Measurements from ENCODE around the gene TRABD2B. TPM values are rescaled to one million over a fixed set of nuclear protein-coding genes. Genes with fewer than 3 reads are reported as not detected.

TRABD2B gene
- total and polyA plus RNA-seq, 8 donors, result 1.6 to 3.8 (median 3.0) TPM

DNA sequence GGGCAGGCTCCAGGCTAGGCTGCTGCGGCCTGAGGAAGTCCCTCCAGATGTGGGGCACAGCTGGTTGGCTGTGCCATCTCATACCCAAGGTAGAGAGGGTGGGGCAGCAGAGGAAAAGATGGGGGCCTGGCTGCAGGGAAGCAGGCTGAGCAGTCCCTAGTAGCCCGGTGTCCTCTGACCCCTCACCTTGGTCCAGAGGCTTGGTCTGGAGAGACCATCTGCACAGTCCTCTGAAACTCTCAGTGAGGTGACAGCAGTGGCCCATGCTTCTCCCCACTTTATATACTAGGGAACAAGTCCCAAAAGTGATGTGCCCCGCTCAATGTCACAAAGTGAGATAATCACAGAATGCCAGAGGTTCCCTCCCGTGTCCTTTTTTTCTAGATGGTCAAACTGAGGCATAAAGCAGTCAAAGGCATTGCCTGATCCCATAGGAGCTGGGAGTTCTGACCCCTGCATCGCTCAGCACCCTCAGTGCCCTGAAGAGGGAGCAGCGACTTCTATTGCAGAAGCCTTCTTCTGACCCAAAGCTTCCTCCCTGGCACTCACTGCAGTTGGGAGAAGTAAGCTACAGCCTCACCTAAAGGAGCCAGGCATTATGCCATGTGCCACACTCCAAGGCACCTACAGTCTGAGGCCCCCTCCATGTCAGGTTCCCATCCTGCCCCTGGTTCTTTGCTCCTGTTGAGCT is 45.5 kb downstream of the TRABD2B start:
- intact Hi-C loops (cut with DNase I), result no loop called here
- 75 to 81% methylated on average over 6 of the region's 6 CpGs for WGBS, 2 donors
- ATAC-seq, result no peak
- H3K27ac ChIP-seq, result no peak overlapping the region
- DNase-seq, result no peak
- H3K9me3 ChIP-seq, result no peaks in the 10 kb centered on the region
- FAIRE-seq, result no peak
- H3K27me3 ChIP-seq, result no peaks in the 10 kb centered on the region
- peaks cover 0 to 4% (median 0%) of the 10 kb centered on the region in 3 donors for H3K4me1 ChIP-seq
- H3K36me3 ChIP-seq, result no peaks in the 10 kb centered on the region
- no peak overlapping the region for H3K4me3 ChIP-seq
- TF ChIP-seq CTCF (IDR thresholded peaks at IDR 0.05), result no peak

DNA sequence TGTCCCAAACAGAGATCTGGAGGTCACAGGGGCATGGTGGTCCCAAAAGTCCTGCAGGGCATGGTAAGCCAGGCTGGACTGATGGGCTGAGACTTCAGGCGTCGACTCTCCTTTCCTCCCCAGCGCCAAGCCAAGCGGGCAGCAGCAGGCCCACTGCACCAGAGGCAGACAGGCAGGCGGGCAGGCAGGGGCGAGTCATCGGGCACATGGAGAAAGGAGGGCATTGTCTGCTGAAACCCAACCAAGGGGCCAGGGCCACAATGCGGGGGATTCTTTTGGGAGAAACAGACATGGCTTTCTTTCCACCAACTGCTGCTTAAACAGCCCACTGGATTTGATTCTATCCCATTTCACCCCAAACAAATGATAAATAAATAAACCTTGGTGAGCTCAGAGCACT is 46.2 kb downstream of the TRABD2B start:
- Histone ChIP-seq H3K27ac (no peak overlapping the region), H3K36me3 (no peaks in the 10 kb centered on the region), H3K4me1 (peaks cover 0 to 4% (median 0%) of the 10 kb centered on the region in 3 donors), H3K4me3 (no peak overlapping the region), H3K9me3 (no peaks in the 10 kb centered on the region), H3K27me3 (no peaks in the 10 kb centered on the region)
- no peak for ATAC-seq
- TF ChIP-seq CTCF (IDR thresholded peaks at IDR 0.05), result no peak
- FAIRE-seq, result no peak
- no peak for DNase-seq
- 94 to 95% methylated on average over 8 of the region's 8 CpGs for WGBS, 2 donors
- intact Hi-C loops (cut with DNase I), result no loop called here

- TF ChIP-seq CTCF (IDR thresholded peaks at IDR 0.05), result no peak
- WGBS, 2 donors, result 87 to 90% methylated on average over 3 of the region's 3 CpGs
- Histone ChIP-seq H3K36me3 (no peaks in the 10 kb centered on the region), H3K4me3 (no peak overlapping the region), H3K27ac (no peak overlapping the region), H3K9me3 (no peaks in the 10 kb centered on the region), H3K27me3 (no peaks in the 10 kb centered on the region), H3K4me1 (peaks cover 0 to 4% (median 0%) of the 10 kb centered on the region in 3 donors)
- FAIRE-seq (no peak), ATAC-seq (no peak), DNase-seq (no peak)
- intact Hi-C loops (cut with DNase I), result no loop called here
These were observed 46.7 kb downstream of the TRABD2B start for GRCh38 chr1:47950471-47950870.

GRCh38 chr1:47948126-47948525 is 49.1 kb downstream of the TRABD2B start:
- no peaks in the 10 kb centered on the region for H3K27me3 ChIP-seq
- peak overlapping the region in 1 of 4 donors; percentile 6 for H3K27ac ChIP-seq
- H3K36me3 ChIP-seq, result no peaks in the 10 kb centered on the region
- no peaks in the 10 kb centered on the region for H3K9me3 ChIP-seq
- peak in 2 of 4 donors; percentile 10 to 20 for TF ChIP-seq CTCF (IDR thresholded peaks at IDR 0.05)
- intact Hi-C loops (cut with DNase I), result no loop called here
- peak in 2 of 6 donors; percentile 39 to 65 for DNase-seq
- H3K4me1 ChIP-seq, result peaks cover 0 to 6% (median 2%) of the 10 kb centered on the region in 3 donors
- H3K4me3 ChIP-seq, result no peak overlapping the region
- WGBS, 2 donors, result 37 to 41% methylated on average over 5 of the region's 5 CpGs
- peak; percentile 71 to 92 (median 83) for ATAC-seq
- no peak for FAIRE-seq

DNA sequence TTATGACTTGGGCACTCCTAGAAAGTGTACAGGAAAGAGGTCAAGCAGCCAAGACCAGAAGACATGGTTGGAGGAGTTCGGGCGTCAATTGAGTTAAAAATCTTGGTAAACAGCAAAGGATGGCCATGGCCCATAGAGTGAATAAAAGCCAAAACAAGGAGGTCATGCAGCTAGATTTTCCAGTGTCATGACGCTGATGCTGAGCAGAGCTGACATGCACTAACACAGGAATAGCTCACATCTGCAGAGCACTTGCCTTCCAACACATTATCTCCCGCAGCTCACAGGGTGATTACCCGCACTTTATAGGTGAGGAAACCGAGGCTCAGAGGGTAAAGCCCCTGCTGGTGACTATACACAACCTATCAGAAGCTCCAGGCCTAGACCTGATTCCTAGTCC is 49.7 kb downstream of the TRABD2B start:
- FAIRE-seq (no peak), ATAC-seq (no peak), DNase-seq (no peak)
- Histone ChIP-seq H3K9me3 (no peaks in the 10 kb centered on the region), H3K4me1 (peaks cover 0 to 12% (median 8%) of the 10 kb centered on the region in 3 donors), H3K4me3 (no peak overlapping the region), H3K27me3 (no peaks in the 10 kb centered on the region), H3K27ac (no peak overlapping the region), H3K36me3 (no peaks in the 10 kb centered on the region)
- intact Hi-C loops (cut with DNase I), result no loop called here
- TF ChIP-seq CTCF (IDR thresholded peaks at IDR 0.05), result no peak
- WGBS, 2 donors, result 82 to 86% methylated on average over 6 of the region's 6 CpGs
